HEK293 (cell line): ENCODE measurements around the gene RIMKLA.

ENCODE experiments used
- CTCF ChIA-PET: fragments of 350-600 bp; formaldehyde crosslinking; extraction: SDS; loops from one replicate; lab custom pipeline; 2021; ENCODE audit warnings: antibody characterized with exemption; lab: Yijun Ruan, JAX
- POLR2A ChIA-PET: fragments of 300-600 bp; formaldehyde crosslinking; extraction: SDS; loops from one replicate; lab custom pipeline; 2020; ENCODE audit warnings: antibody characterized with exemption, inconsistent platforms; lab: Yijun Ruan, JAX
- H3K27ac ChIP-seq: fragments of 200-500 bp; sonication (Bioruptor generic); 2 replicates; pipeline ENCODE4 v1.5.1; 2014; ENCODE audit warnings: low read depth, low read length, control low read depth, inconsistent platforms; ENCODE audit errors: extremely low read depth
- H3K36me3 ChIP-seq, 2 experiments: fragments of 200-500 bp in 1 of 2; sonication (Bioruptor generic) in 1 of 2; 1 replicate in 1 of 2; 2 replicates in 1 of 2; pipeline ENCODE4 v1.5.1; 2014 to 2017; ENCODE audit warnings: inconsistent platforms in 2 of 2, low read length in 2 of 2; ENCODE audit not compliant: control insufficient read depth in 2 of 2, insufficient read depth in 1 of 2
- H3K4me1 ChIP-seq: fragments of 200-500 bp; sonication (Bioruptor generic); 2 replicates; pipeline ENCODE4 v1.5.1; 2014; ENCODE audit warnings: mild to moderate bottlenecking, low read length, inconsistent platforms; ENCODE audit not compliant: control insufficient read depth, insufficient read depth
- H3K4me3 ChIP-seq: 2 replicates; pipeline ENCODE4 v1.5.1; 2011; ENCODE audit warnings: low read depth, mild to moderate bottlenecking, control low read depth, low read length, moderate library complexity
- H3K9me3 ChIP-seq: fragments of 200-500 bp; sonication (Bioruptor generic); 2 replicates; pipeline ENCODE4 v1.5.1; 2014; ENCODE audit warnings: low read depth, low read length, inconsistent platforms; ENCODE audit not compliant: control insufficient read depth, insufficient read depth
- ATF2 ChIP-seq: fragments of 450-650 bp; formaldehyde crosslinking; IDR thresholded peaks from 2 replicates; pipeline ENCODE4 v1.5.1; 2016; ENCODE audit warnings: missing biosample characterization, missing genetic modification characterization, low read depth
- EGR2 ChIP-seq: fragments of 450-650 bp; formaldehyde crosslinking; IDR thresholded peaks from 2 replicates; pipeline ENCODE4 v1.5.1; 2016; ENCODE audit warnings: low read depth, missing biosample characterization, missing genetic modification characterization
- GLI2 ChIP-seq: fragments of 450-650 bp; formaldehyde crosslinking; IDR thresholded peaks from 2 replicates; pipeline ENCODE4; 2017; ENCODE audit warnings: missing biosample characterization, missing genetic modification characterization, low read depth, borderline replicate concordance
- GLIS1 ChIP-seq: fragments of 450-650 bp; formaldehyde crosslinking; IDR thresholded peaks from 2 replicates; pipeline ENCODE4 v1.5.1; 2016; ENCODE audit warnings: missing biosample characterization, missing genetic modification characterization
- PRDM1 ChIP-seq: fragments of 450-650 bp; formaldehyde crosslinking; IDR thresholded peaks from 2 replicates; pipeline ENCODE4; 2016; ENCODE audit warnings: missing biosample characterization, missing genetic modification characterization
- TRIM28 ChIP-seq: IDR thresholded peaks from 2 replicates; pipeline ENCODE4 v1.6.1; 2011; ENCODE audit warnings: low read length, control low read depth, borderline replicate concordance
- YY2 ChIP-seq: fragments of 450-650 bp; formaldehyde crosslinking; IDR thresholded peaks from 2 replicates; pipeline ENCODE4 v1.5.1; 2016; ENCODE audit warnings: missing biosample characterization, missing genetic modification characterization
- ZBTB17 ChIP-seq: fragments of 450-650 bp; formaldehyde crosslinking; IDR thresholded peaks from 2 replicates; pipeline ENCODE4 v1.5.1; 2016; ENCODE audit warnings: missing biosample characterization, missing genetic modification characterization
- ZBTB21 ChIP-seq: fragments of 450-650 bp; formaldehyde crosslinking; IDR thresholded peaks from 2 replicates; pipeline ENCODE4 v1.5.1; 2017; ENCODE audit warnings: missing biosample characterization, missing genetic modification characterization
- ZBTB26 ChIP-seq: fragments of 450-650 bp; formaldehyde crosslinking; optimal IDR thresholded peaks from 2 replicates; pipeline ENCODE3; 2016; ENCODE audit warnings: missing biosample characterization, mild to moderate bottlenecking, missing genetic modification characterization
- ZFHX2 ChIP-seq: fragments of 450-650 bp; formaldehyde crosslinking; conservative IDR thresholded peaks from 2 replicates; pipeline ENCODE4 v1.5.1; 2016; ENCODE audit warnings: missing biosample characterization, missing genetic modification characterization
- ZNF114 ChIP-seq: fragments of 450-650 bp; formaldehyde crosslinking; IDR thresholded peaks from 2 replicates; pipeline ENCODE4 v1.5.0; 2017; ENCODE audit warnings: missing biosample characterization, missing genetic modification characterization
- ZNF16 ChIP-seq: fragments of 450-650 bp; formaldehyde crosslinking; IDR thresholded peaks from 2 replicates; pipeline ENCODE4 v1.5.1; 2016; ENCODE audit warnings: low read depth, missing biosample characterization, missing genetic modification characterization
- ZNF174 ChIP-seq: fragments of 450-650 bp; formaldehyde crosslinking; IDR thresholded peaks from 2 replicates; pipeline ENCODE4 v1.5.0; 2017; ENCODE audit warnings: missing biosample characterization, mild to moderate bottlenecking, missing genetic modification characterization
- ZNF19 ChIP-seq: fragments of 450-650 bp; formaldehyde crosslinking; IDR thresholded peaks from 2 replicates; pipeline ENCODE4; 2016; ENCODE audit warnings: missing biosample characterization, missing genetic modification characterization, low read depth
- ZNF214 ChIP-seq: fragments of 450-650 bp; formaldehyde crosslinking; IDR thresholded peaks from 2 replicates; pipeline ENCODE4 v1.5.1; 2017; ENCODE audit warnings: missing biosample characterization, mild to moderate bottlenecking, missing genetic modification characterization, borderline replicate concordance
- ZNF223 ChIP-seq: fragments of 450-650 bp; formaldehyde crosslinking; IDR thresholded peaks from 2 replicates; pipeline ENCODE4 v1.5.1; 2016; ENCODE audit warnings: missing biosample characterization, missing genetic modification characterization
- ZNF23 ChIP-seq: fragments of 450-650 bp; formaldehyde crosslinking; IDR thresholded peaks from 2 replicates; pipeline ENCODE4 v1.5.1; 2016; ENCODE audit warnings: missing biosample characterization, missing genetic modification characterization, borderline replicate concordance
- ZNF26 ChIP-seq: fragments of 450-650 bp; formaldehyde crosslinking; IDR thresholded peaks from 2 replicates; pipeline ENCODE4 v1.5.1; 2016; ENCODE audit warnings: missing biosample characterization, missing genetic modification characterization
- ZNF324 ChIP-seq: fragments of 450-650 bp; formaldehyde crosslinking; IDR thresholded peaks from 2 replicates; pipeline ENCODE4 v1.5.1; 2016; ENCODE audit warnings: missing biosample characterization, missing genetic modification characterization
- ZNF366 ChIP-seq: fragments of 450-650 bp; formaldehyde crosslinking; conservative IDR thresholded peaks from 2 replicates; pipeline ENCODE4 v1.5.1; 2016; ENCODE audit warnings: missing biosample characterization, missing genetic modification characterization
- ZNF391 ChIP-seq: fragments of 450-650 bp; formaldehyde crosslinking; IDR thresholded peaks from 2 replicates; pipeline ENCODE4 v1.5.1; 2016; ENCODE audit warnings: low read depth, missing biosample characterization, missing genetic modification characterization, borderline replicate concordance
- ZNF394 ChIP-seq: fragments of 450-650 bp; formaldehyde crosslinking; IDR thresholded peaks from 2 replicates; pipeline ENCODE4 v1.5.1; 2016; ENCODE audit warnings: missing biosample characterization, missing genetic modification characterization, mild to moderate bottlenecking, moderate library complexity, borderline replicate concordance
- ZNF501 ChIP-seq: fragments of 450-650 bp; formaldehyde crosslinking; IDR thresholded peaks from 2 replicates; pipeline ENCODE4 v1.5.1; 2016; ENCODE audit warnings: missing biosample characterization, missing genetic modification characterization
- ZNF510 ChIP-seq: fragments of 450-650 bp; formaldehyde crosslinking; IDR thresholded peaks from 2 replicates; pipeline ENCODE4 v1.5.1; 2018; ENCODE audit warnings: mild to moderate bottlenecking, missing genetic modification characterization, missing biosample characterization; ENCODE audit not compliant: insufficient replicate concordance
- ZNF610 ChIP-seq: fragments of 450-650 bp; formaldehyde crosslinking; IDR thresholded peaks from 2 replicates; pipeline ENCODE4 v1.5.1; 2016; ENCODE audit warnings: missing biosample characterization, missing genetic modification characterization, borderline replicate concordance
- ZNF629 ChIP-seq: fragments of 450-650 bp; formaldehyde crosslinking; IDR thresholded peaks from 2 replicates; pipeline ENCODE4 v1.5.1; 2017; ENCODE audit warnings: missing biosample characterization, missing genetic modification characterization
- ZNF664 ChIP-seq: fragments of 450-650 bp; formaldehyde crosslinking; IDR thresholded peaks from 2 replicates; pipeline ENCODE4 v1.5.1; 2016; ENCODE audit warnings: missing biosample characterization, missing genetic modification characterization
- ZNF777 ChIP-seq: fragments of 450-650 bp; formaldehyde crosslinking; IDR thresholded peaks from 2 replicates; pipeline ENCODE4 v1.5.1; 2017; ENCODE audit warnings: missing biosample characterization, missing genetic modification characterization, borderline replicate concordance
- ZNF785 ChIP-seq: fragments of 450-650 bp; formaldehyde crosslinking; IDR thresholded peaks from 2 replicates; pipeline ENCODE4 v1.5.1; 2016; ENCODE audit warnings: missing biosample characterization, missing genetic modification characterization
- ZNF792 ChIP-seq: fragments of 450-650 bp; formaldehyde crosslinking; IDR thresholded peaks from 2 replicates; pipeline ENCODE4 v1.5.1; 2016; ENCODE audit warnings: missing biosample characterization, missing genetic modification characterization
- ZNF830 ChIP-seq: fragments of 450-650 bp; IDR thresholded peaks from 2 replicates; pipeline ENCODE4 v1.5.0; 2018; ENCODE audit warnings: missing biosample characterization, missing genetic modification characterization, low read depth, mild to moderate bottlenecking, moderate library complexity

The RIMKLA gene

GRCh38 chr1:42333662-42334239 is 46.8 kb upstream of the RIMKLA start:
- Histone ChIP-seq H3K9me3 (no peaks in the 10 kb centered on the region), H3K36me3 (no peaks in the 10 kb centered on the region; a peak in 1 of 3 replicates), H3K27ac (no peak overlapping the region; the same call in 1 of the 2 replicates), H3K4me3 (peak overlapping the region; percentile 87), H3K4me1 (peaks cover 4% of the 10 kb centered on the region)
- CTCF ChIA-PET: interaction anchor here (0.6 to 2.0 kb wide), 2 partner anchors 108 to 160 kb away, joined by 8 to 10 read pairs; no protein-coding TSS in a partner anchor
- TF ChIP-seq ATF2 (tag by site-specific recombination) (peak; percentile 69; the same call in 1 of the 2 replicates), ZBTB21 (tag by site-specific recombination) (peak; percentile 57; the same call in 1 of the 2 replicates), ZNF174 (no peak), ZBTB26 (tag by site-specific recombination) (no peak), ZNF785 (no peak), ZNF792 (no peak), ZNF394 (tag by site-specific recombination) (no peak), ZNF777 (tag by site-specific recombination) (no peak), ZNF23 (tag by site-specific recombination) (no peak), ZNF324 (tag by site-specific recombination) (no peak), ZNF664 (0 out of 2 replicates have a peak, but pooled peaks have one; percentile 6), ZNF510 (no peak), ZFHX2 (tag by site-specific recombination) (no peak), ZNF223 (tag by site-specific recombination) (no peak), ZNF366 (tag by site-specific recombination) (peak; percentile 51), ZNF114 (tag by site-specific recombination) (no peak), ZBTB17 (tag by site-specific recombination) (peak; percentile 14; the same call in 1 of the 2 replicates), ZNF214 (tag by site-specific recombination) (no peak), ZNF501 (0 out of 2 replicates have a peak, but pooled peaks have one; percentile 15), PRDM1 (tag by site-specific recombination) (peak; percentile 85), ZNF629 (tag by site-specific recombination) (peak; percentile 70)
- POLR2A ChIA-PET: interaction anchor here (0.6 to 1.0 kb wide), 4 partner anchors 68 to 877 kb away, joined by 3 to 4 read pairs (median 3); partner anchors contain the start of gene CCDC30

- no peaks in the 10 kb centered on the region; a peak in 1 of 3 replicates for H3K36me3 ChIP-seq
- peaks cover 4% of the 10 kb centered on the region for H3K4me1 ChIP-seq
- peak overlapping the region; percentile 85 for H3K27ac ChIP-seq
- no peaks in the 10 kb centered on the region for H3K9me3 ChIP-seq
- ChIA-PET CTCF (interaction anchor here (0.6 to 2.0 kb wide), 4 partner anchors 108 to 1015 kb away, joined by 3 to 10 read pairs (median 6); no protein-coding TSS in a partner anchor), POLR2A (interaction anchor here (0.6 to 1.0 kb wide), 4 partner anchors 68 to 878 kb away, joined by 3 to 4 read pairs (median 3); partner anchors contain the start of gene CCDC30)
- peak overlapping the region; percentile 87 for H3K4me3 ChIP-seq
- TF ChIP-seq YY2 (tag by site-specific recombination) (no peak), ZNF26 (tag by site-specific recombination) (no peak), ZNF16 (tag by site-specific recombination) (no peak), EGR2 (tag by site-specific recombination) (0 out of 2 replicates have a peak, but pooled peaks have one; percentile 31), GLIS1 (tag by site-specific recombination) (peak; percentile 15; the same call in 1 of the 2 replicates), ZNF610 (tag by site-specific recombination) (no peak), ZNF19 (no peak), TRIM28 (no peak), GLI2 (tag by site-specific recombination) (no peak), ZNF830 (no peak), ZNF391 (tag by site-specific recombination) (no peak)
These were observed 46.1 kb upstream of the RIMKLA start for GRCh38 chr1:42334240-42335049.
